ENCODE data around the gene TMEM119.
A peak's percentile ranks its signal among the peaks of the same experiment; 100 is the strongest.

The TMEM119 gene

GRCh38 chr12:108563804-108564151 lies 34.1 kb downstream of the TMEM119 start:
- Histone ChIP-seq H3K4me1 (peaks cover 0 to 43% (median 32%) of the 10 kb centered on the region in 4 donors), H3K36me3 (peaks cover 33 to 47% (median 47%) of the 10 kb centered on the region in 3 donors), H3K4me3 (peak overlapping the region; percentile 82 to 93), H3K9me3 (no peaks in the 10 kb centered on the region), H3K27me3 (no peaks in the 10 kb centered on the region), H3K27ac (peak overlapping the region in 1 of 2 donors; percentile 94)
- intact Hi-C loops (cut with DNase I; ENCODE audit: low total_unique reads): loop anchor here (5.0 to 10.0 kb wide), 5 partner anchors 169 to 529 kb away; partner anchors contain the start of genes ALKBH2, CORO1C and SSH1
- no peak for DNase-seq
- TF ChIP-seq, protein P1, sequence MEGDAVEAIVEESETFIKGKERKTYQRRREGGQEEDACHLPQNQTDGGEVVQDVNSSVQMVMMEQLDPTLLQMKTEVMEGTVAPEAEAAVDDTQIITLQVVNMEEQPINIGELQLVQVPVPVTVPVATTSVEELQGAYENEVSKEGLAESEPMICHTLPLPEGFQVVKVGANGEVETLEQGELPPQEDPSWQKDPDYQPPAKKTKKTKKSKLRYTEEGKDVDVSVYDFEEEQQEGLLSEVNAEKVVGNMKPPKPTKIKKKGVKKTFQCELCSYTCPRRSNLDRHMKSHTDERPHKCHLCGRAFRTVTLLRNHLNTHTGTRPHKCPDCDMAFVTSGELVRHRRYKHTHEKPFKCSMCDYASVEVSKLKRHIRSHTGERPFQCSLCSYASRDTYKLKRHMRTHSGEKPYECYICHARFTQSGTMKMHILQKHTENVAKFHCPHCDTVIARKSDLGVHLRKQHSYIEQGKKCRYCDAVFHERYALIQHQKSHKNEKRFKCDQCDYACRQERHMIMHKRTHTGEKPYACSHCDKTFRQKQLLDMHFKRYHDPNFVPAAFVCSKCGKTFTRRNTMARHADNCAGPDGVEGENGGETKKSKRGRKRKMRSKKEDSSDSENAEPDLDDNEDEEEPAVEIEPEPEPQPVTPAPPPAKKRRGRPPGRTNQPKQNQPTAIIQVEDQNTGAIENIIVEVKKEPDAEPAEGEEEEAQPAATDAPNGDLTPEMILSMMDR (IDR thresholded peaks at IDR 0.05): no peak

GRCh38 chr12:108563136-108563803 lies 34.6 kb downstream of the TMEM119 start:
- no peaks in the 10 kb centered on the region for H3K9me3 ChIP-seq
- DNase-seq: peak; percentile 90 to 92
- TF ChIP-seq, protein P1 (IDR thresholded peaks at IDR 0.05): peak; percentile 77 to 82
- H3K4me1 ChIP-seq: peaks cover 0 to 48% (median 36%) of the 10 kb centered on the region in 4 donors
- H3K27ac ChIP-seq: peak overlapping the region; percentile 92 to 94
- peak overlapping the region; percentile 82 to 93 for H3K4me3 ChIP-seq
- peaks cover 29 to 42% (median 42%) of the 10 kb centered on the region in 3 donors for H3K36me3 ChIP-seq
- intact Hi-C loops (cut with DNase I; ENCODE audit: low total_unique reads): loop anchor here (5.0 to 10.0 kb wide), 5 partner anchors 169 to 529 kb away; partner anchors contain the start of genes ALKBH2, CORO1C and SSH1
- no peaks in the 10 kb centered on the region for H3K27me3 ChIP-seq

DNA sequence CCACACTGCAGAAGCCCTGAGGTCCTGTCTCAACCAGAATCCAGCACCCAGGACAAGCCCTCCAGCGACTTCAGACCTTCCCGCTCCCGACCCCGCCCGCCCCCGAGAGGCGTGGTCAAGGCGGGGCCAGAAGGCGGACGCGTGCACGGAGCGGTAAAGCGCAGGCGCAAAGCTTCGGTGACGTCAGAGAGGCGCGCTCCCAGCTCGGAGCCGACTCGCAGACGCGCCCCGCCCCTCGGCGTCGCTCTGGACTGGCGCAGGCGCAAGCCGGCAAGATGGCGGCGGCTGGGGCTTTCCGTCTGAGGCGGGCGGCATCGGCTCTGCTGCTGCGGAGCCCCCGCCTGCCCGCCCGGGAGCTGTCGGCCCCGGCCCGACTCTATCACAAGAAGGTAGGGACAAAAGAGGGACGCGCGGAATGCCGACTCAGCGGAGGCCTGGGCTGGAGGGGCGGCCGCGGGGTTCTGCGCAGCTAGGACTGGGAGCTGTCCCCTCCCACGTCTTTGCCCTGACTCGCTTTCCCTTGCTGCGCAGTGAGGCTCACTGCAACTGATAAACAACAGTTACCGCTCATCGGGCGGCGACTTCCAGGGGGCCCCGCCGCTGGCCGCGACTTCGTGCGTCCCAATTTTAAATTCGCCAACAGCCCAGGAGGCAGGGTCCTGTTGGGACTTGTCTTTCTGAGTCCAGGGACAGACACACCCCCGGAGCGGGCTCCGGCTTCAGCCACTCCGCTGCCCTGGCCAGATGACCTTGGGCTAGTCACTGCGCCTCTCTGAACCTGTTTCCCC lies 35.3 kb downstream of the TMEM119 start, which contains the start of gene ISCU:
Gene ISCU (plus strand): TSS at position 249 of the 788 bp plus-strand sequence. CDS start 27 bp downstream, at position 276.
- peak; percentile 93 to 99 for DNase-seq
- H3K4me1 ChIP-seq: peaks cover 0 to 55% (median 41%) of the 10 kb centered on the region in 4 donors
- no peaks in the 10 kb centered on the region for H3K27me3 ChIP-seq
- peaks cover 26 to 37% (median 34%) of the 10 kb centered on the region in 3 donors for H3K36me3 ChIP-seq
- peak within 1 kb of the TSS; percentile 92 to 94 for H3K27ac ChIP-seq
- H3K9me3 ChIP-seq: no peaks in the 10 kb centered on the region
- peak within 1 kb of the TSS; percentile 82 to 93 for H3K4me3 ChIP-seq
- TF ChIP-seq, protein P1 (IDR thresholded peaks at IDR 0.05): no peak
- intact Hi-C loops (cut with DNase I; ENCODE audit: low total_unique reads): loop anchor here (5.0 to 10.0 kb wide), 5 partner anchors 170 to 530 kb away; partner anchors contain the start of genes ALKBH2, CORO1C and SSH1

- peak overlapping the region; percentile 92 to 94 for H3K27ac ChIP-seq
- H3K9me3 ChIP-seq: no peaks in the 10 kb centered on the region
- peaks cover 0 to 62% (median 43%) of the 10 kb centered on the region in 4 donors for H3K4me1 ChIP-seq
- no peaks in the 10 kb centered on the region for H3K27me3 ChIP-seq
- peaks cover 20 to 33% (median 28%) of the 10 kb centered on the region in 3 donors for H3K36me3 ChIP-seq
- no peak for DNase-seq
- TF ChIP-seq, protein P1 (IDR thresholded peaks at IDR 0.05): no peak
- H3K4me3 ChIP-seq: peak overlapping the region; percentile 82 to 93
- intact Hi-C loops (cut with DNase I; ENCODE audit: low total_unique reads): loop anchor here (5.0 to 10.0 kb wide), 5 partner anchors 170 to 530 kb away; partner anchors contain the start of genes ALKBH2, CORO1C and SSH1
Measured at GRCh38 chr12:108561852-108562347, 36.0 kb downstream of the TMEM119 start.
